Activated CD4-positive, alpha-beta T cell treated with anti-CD3 and anti-CD28 coated beads, Interleukin-2, amount 50 U/mL, for 16 hours (primary cell): Measurements from ENCODE around the gene SEPSECS.

Experiments used
- DNase-seq: peaks from one replicate; pipeline ENCODE4 v3.0.0-alpha.2; 2020

The SEPSECS gene

GRCh38 chr4:25154594-25155265, 5.5 kb downstream of the SEPSECS start:
- no peak for DNase-seq

DNA sequence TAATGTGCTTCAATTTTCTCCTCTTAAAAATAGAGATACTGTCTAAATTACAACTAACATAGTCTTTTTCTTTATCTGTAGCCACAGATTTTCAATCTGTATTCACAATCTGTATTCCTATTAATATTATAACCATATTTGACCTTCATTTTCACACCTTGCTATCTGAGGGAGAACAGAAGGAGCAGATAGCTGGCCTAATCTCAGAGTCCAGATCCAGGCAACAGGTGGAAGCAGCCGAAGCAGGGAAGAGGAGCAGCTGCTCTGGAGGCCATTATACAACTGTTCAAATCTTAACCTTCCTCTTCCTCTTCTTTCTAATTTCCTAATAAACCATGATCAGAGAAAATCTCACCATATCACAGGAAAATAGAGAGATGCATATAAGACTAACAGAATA, 14.2 kb downstream of the SEPSECS start:
- no peak for DNase-seq

DNA sequence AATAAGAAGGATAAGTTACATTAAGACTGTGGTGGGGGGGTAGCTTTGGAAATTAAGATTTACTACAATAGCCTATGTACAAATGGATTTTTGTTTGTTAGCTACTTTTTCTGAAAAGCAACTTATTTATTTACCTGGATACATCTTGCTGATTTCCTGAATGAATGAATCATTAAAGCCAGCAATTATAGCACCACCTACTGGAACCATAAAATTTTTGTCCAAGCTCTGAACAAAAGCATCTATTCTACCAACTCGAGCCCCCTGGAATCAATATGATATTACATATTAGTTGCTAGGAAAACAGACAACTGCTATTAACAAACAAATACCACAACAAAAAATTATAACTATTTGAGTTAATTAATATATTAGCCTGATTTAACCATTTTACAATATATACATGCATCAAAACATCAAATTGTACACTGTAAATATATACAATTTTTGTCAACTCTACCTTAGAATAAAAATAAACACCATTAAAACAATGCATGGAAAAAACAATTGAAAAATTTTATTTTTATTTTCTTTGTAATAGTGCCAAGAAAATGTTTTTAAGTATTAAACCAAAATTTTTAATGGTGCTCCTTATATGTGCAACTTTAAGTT, 15.3 kb downstream of the SEPSECS start:
- DNase-seq = peak; percentile 27

- no peak for DNase-seq
Measured at GRCh38 chr4:25142468-25142867, 17.8 kb downstream of the SEPSECS start.

- DNase-seq = no peak
Measured at GRCh38 chr4:25141592-25141991, 18.7 kb downstream of the SEPSECS start.

- DNase-seq = no peak
Measured at GRCh38 chr4:25133132-25133531, 27.1 kb downstream of the SEPSECS start.

GRCh38 chr4:25131926-25132325, 28.3 kb downstream of the SEPSECS start:
- DNase-seq = no peak

- DNase-seq = no peak
Measured at GRCh38 chr4:25131381-25131780, 28.9 kb downstream of the SEPSECS start.

GRCh38 chr4:25129917-25130316, 30.3 kb downstream of the SEPSECS start:
- no peak for DNase-seq

- DNase-seq = no peak
Measured at GRCh38 chr4:25128671-25129070, 31.6 kb downstream of the SEPSECS start.

- peak; percentile 78 for DNase-seq
Measured at GRCh38 chr4:25123236-25123635, 37.0 kb downstream of the SEPSECS start.

DNA sequence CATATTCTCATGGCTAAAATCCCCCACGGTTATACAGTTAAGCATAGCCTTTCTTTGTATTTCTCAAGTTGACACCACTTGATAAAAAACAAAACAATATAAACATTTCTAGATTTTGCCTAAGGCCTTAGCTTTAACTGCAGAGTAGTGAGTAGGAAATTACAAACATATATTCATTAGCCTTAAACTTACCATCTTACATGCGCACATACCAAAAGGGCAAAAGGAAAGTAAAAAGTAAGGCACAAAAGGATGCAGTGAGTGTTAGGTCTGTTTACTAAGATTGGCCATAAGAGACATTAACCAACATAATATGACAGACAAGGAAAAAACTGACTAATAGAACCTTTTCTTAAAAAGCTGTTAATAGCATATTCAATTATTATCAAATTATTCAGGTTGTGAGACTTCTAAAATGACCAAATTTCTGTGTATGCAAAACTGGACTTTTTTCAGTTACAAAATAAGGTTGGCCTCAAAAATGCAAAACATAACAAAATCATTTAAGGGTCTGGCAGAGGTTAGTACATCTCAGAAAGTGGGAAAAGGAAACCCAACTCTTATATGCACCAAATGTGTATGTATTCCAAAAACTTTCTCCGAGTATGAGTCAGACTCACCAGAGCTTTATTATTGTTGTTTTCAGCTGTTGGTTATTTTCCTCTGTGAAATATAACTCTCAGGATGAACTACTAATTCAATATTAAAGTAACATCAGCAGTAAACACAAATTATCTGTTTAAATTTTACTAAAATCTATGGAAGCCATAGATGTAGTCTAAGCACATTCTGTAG, 39.9 kb downstream of the SEPSECS start:
- no peak for DNase-seq

DNA sequence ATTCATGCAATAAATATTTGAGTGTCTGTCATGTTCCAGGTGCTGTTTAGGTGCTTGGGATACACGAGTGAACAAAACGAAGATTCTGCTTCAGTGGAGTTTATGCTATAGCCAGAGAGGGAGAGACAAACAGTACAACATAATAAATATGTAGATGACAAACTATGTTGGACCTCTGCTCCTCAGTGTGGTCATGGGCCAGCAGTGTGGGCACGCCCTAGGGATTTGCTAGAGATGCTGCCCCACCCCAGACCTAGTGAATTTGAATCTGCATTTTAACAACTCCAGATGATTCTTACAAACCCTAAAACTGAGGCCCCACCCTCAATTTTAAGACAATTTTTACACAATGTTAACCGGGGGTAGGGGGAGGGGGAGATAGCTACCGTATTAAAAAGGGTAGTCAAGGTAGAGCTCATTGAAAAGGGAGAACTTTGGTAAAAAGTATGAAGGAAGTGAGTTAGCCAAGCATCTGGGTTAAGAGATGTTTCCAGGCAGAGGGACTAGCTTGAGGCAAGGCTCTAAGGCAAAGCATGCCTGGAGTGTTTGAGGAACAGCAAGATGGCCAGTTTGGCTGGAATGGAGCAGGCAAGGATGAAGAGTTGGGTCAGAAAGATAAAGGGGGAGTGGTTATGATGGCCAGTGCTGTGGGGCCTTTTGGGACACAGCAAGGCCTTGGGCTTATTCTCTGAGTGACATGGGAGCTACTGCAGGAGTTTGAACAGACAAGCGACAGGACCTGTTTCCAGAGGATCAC, 42.4 kb downstream of the SEPSECS start:
- DNase-seq = no peak

GRCh38 chr4:25117274-25117673, 43.0 kb downstream of the SEPSECS start:
- no peak for DNase-seq

DNA sequence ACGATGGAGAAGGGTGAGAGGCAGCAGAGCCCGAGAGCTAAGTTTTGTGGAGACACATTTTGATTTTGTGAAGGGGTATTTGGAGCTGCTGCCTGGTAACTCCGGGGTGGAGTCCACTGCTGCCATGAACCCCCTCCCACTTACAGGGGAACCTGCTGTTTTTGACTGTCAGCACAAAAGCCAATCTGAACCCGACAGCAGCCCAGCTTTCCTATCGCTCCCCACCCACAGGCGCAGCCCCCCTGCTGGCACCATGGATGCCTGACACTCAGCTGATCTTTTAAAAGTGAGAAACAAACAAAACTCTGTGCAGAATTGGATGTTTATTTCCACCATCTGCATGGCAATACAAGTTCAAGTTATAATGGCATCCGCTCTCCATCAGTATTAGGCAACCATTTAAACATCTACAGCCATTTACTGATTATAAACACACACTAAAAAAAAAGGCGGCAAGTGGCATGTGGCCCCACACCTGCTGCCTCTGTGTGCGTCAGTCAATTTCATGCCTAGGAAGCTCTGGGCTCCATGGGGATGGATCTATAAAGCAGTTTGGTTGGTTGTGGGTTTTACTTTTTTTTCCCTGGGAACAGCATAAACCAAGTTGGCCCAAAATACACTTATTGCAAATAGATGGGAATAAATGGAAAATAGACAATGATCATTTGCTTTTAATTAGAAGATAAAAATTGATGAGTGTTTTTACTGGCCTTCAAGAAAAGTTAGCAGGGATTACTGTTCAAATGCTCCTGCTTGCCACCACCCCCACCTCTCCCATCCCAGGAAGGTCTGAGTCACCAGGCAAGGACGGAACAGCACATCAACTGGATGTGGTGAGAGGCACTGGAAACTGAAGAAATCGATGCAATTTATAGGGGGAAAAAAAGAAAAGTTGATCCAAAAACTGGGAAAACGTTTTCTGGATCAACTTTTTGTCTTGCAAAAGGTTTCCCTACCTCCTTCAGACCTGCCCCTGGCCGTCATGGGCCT, 46.0 kb downstream of the SEPSECS start:
- no peak for DNase-seq

DNA sequence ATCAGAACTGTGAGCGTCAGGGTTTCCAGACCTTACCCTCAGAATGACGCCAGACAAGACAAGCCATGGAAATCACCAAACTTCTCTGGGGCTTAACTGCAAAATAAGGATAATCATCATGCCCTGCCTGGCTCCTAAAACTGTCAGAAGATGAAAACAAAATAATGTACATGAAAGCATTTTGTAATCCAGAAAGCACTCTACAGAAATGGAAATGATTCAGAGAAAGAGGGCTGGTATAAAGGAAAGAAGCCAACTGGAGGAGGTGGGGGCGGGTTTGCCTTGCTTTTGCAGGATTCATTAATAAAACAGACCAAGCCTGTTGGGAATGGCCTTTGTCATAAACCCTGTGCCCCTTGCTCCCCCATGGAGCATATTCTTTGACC, 47.3 kb downstream of the SEPSECS start:
- no peak for DNase-seq

GRCh38 chr4:25112366-25112994, 47.8 kb downstream of the SEPSECS start:
- DNase-seq = no peak

GRCh38 chr4:25111648-25112196, 48.5 kb downstream of the SEPSECS start:
- DNase-seq = no peak

- no peak for DNase-seq
Measured at GRCh38 chr4:25110527-25111329, 49.5 kb downstream of the SEPSECS start.

GRCh38 chr4:25109511-25109910, 50.7 kb downstream of the SEPSECS start:
- DNase-seq = no peak
